Measurements from ENCODE around the gene CHMP4A.

The CHMP4A gene

DNA sequence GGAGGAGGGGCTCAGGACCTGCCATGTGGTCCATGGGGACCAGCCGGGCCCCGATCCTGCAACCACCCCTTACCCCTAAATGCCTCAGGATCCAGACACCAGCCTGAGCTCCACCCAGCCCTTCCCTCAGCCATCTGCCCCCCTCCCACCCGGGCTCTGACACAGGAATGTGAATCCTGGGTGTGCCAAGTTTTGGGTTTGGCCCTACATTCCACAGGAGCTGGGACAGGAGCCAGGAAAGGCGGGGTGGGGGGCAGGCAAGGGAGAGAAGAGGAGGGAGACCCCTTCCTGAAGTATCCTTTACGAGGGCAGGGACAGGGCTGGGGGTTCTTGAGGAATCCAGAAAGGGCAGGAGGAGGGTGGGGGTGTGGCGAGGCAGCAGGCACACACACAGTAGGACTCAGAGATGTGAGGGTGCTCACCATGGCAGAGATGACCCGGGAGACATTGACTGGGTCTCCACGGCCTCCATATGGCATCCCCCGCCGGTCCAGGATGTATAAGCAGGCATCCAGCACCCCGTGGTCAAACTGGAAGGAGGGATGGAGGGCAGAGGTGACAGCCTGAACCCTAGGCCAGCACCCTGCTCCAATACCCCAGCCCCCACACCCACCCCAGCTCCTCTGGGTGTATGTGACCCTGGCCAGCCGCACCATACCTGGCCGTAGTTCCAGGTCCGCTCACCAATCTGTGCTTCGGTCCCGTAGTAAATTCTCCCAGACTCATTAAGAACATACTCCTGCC lies 46.2 kb upstream of the CHMP4A start:
- Histone ChIP-seq H3K27me3 (no peaks in the 10 kb centered on the region), H3K4me1 (no peaks in the 10 kb centered on the region), H3K36me3 (no peaks in the 10 kb centered on the region), H3K4me3 (ENCODE audit: low read depth, low read length) (no peak overlapping the region), H3K9me3 (no peaks in the 10 kb centered on the region)
- TF ChIP-seq, protein P1, sequence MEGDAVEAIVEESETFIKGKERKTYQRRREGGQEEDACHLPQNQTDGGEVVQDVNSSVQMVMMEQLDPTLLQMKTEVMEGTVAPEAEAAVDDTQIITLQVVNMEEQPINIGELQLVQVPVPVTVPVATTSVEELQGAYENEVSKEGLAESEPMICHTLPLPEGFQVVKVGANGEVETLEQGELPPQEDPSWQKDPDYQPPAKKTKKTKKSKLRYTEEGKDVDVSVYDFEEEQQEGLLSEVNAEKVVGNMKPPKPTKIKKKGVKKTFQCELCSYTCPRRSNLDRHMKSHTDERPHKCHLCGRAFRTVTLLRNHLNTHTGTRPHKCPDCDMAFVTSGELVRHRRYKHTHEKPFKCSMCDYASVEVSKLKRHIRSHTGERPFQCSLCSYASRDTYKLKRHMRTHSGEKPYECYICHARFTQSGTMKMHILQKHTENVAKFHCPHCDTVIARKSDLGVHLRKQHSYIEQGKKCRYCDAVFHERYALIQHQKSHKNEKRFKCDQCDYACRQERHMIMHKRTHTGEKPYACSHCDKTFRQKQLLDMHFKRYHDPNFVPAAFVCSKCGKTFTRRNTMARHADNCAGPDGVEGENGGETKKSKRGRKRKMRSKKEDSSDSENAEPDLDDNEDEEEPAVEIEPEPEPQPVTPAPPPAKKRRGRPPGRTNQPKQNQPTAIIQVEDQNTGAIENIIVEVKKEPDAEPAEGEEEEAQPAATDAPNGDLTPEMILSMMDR (IDR thresholded peaks at IDR 0.05; ENCODE audit: low read depth, low read length) = no peak
- no peak for DNase-seq

DNA sequence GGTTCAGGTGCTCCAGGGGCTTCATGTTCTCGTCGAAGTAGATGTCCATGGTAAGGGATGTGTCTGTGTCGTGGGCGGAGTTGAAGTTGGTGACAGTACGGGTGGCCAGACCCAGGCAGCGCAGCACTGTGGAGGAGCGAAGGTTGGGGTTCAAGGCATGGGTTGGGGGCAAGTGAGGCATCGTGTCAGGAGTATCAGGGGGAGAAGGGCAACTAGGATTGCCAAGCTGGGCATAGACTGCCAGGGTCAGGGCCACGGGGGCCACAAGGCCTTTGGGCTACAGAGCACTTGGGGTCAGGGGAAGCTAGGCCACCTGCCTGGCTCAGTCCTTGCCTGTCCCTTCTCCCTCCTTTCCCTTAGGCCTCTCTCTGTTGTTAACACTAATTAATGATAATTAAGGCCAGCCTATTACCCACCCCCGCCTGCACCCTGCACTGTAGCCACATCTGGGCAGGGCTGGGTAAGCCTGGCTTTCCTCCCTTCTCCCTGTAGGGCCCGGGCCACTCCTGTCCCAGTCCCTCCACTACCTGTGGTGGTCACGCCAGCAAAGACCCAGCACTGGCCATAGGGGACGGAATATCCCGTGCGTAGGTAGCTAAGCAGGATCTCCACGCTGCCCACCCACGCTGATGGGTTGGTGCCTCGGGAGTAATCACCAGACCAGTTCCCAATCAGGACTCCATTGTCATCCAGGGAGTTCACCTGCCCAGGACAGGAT lies 45.4 kb upstream of the CHMP4A start:
- H3K36me3 ChIP-seq = no peaks in the 10 kb centered on the region
- no peak for DNase-seq
- TF ChIP-seq, protein P1 (IDR thresholded peaks at IDR 0.05; ENCODE audit: low read depth, low read length) = no peak
- H3K9me3 ChIP-seq = no peaks in the 10 kb centered on the region
- H3K27me3 ChIP-seq = no peaks in the 10 kb centered on the region
- no peak overlapping the region for H3K4me3 ChIP-seq (ENCODE audit: low read depth, low read length)
- no peaks in the 10 kb centered on the region for H3K4me1 ChIP-seq

DNA sequence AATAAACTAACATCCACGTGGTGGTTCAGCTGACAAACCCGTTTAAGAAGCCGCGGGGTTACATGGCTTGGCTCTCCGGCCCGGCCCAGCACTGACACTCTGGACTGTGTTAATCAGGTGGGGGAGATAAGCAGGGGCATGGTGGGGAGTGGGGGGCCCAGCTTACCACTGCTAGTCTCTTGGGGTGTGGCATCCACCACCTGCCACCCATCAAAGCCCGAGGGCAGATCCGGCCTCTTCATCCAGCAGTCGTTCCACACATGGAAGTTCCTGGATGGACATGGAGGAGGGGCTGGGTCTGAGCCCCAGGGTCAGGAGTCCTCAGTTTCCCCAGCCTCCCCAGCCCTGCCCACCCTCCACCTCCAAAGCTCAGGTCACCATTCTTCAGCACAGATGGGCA lies 44.8 kb upstream of the CHMP4A start:
- DNase-seq = no peak
- no peaks in the 10 kb centered on the region for H3K4me1 ChIP-seq
- TF ChIP-seq, protein P1 (IDR thresholded peaks at IDR 0.05; ENCODE audit: low read depth, low read length) = no peak
- no peak overlapping the region for H3K4me3 ChIP-seq (ENCODE audit: low read depth, low read length)
- no peaks in the 10 kb centered on the region for H3K36me3 ChIP-seq
- no peaks in the 10 kb centered on the region for H3K27me3 ChIP-seq
- H3K9me3 ChIP-seq = no peaks in the 10 kb centered on the region

DNA sequence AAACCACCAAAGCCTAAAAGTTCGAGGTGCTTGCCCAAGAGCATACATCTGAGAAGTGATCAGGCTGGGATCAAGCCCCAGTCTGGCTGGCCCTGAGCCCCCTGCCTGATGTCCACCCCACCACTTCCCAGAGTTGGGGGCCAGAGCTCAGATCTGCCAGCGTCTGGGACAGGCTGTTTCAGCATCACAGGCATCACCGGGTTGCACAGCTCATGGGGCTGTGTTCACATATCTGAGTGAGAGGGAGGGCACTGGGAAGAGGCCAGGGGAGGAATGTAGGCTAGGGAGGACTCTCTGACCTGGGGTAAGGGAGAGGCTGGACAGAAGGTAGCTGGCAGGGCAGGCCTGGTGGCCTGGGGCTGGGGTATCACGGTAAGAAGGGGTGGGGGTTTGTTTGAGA lies 43.7 kb upstream of the CHMP4A start:
- no peak for DNase-seq
- H3K27me3 ChIP-seq = no peaks in the 10 kb centered on the region
- TF ChIP-seq, protein P1 (IDR thresholded peaks at IDR 0.05; ENCODE audit: low read depth, low read length) = no peak
- H3K4me3 ChIP-seq (ENCODE audit: low read depth, low read length) = no peak overlapping the region
- H3K36me3 ChIP-seq = no peaks in the 10 kb centered on the region
- H3K9me3 ChIP-seq = no peaks in the 10 kb centered on the region
- H3K4me1 ChIP-seq = no peaks in the 10 kb centered on the region

DNA sequence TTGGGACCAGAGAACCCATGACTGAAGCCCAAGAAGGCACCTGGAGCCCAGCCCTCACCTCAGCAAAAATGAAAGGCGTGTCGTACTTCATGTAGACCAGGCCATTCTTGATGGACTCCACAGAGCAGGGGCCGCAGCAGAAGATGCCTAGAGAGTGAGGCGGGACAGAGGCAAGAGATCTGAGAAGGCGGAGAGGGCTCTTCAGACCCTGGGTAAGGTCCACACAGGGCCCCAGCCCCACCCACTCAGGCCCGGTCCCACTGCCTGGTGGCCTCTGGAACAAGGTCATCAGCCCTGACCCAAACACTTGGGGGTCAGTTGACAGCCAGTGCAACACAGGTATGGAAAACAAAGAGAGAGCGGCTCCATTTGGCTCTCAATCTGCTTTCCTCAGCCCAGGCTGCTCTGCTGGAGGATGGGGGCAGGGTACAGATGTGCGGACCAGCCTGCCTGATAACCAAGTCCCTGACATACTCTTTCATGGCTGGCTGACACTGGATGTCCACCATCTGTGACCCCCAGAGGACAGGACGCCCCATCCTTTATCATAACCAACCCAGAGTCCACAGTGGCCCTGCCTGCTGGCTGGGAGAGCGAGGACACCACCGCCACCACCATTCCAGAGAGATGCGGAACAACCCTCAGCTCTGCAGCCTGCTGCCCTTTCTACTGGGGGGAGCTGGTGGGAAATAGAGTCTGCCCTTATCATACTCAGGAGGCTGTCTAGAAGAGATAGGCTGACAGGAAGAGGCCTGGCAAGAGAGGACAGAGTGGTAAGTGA lies 42.8 kb upstream of the CHMP4A start:
- TF ChIP-seq, protein P1 (IDR thresholded peaks at IDR 0.05; ENCODE audit: low read depth, low read length) = no peak
- no peaks in the 10 kb centered on the region for H3K4me1 ChIP-seq
- H3K27me3 ChIP-seq = no peaks in the 10 kb centered on the region
- H3K9me3 ChIP-seq = no peaks in the 10 kb centered on the region
- no peaks in the 10 kb centered on the region for H3K36me3 ChIP-seq
- DNase-seq = no peak
- no peak overlapping the region for H3K4me3 ChIP-seq (ENCODE audit: low read depth, low read length)

Measured in BE2C (cell line).